ENCODE data around the gene FGFRL1.

The FGFRL1 gene

GRCh38 chr4:985123-985830 is 26.1 kb upstream of the FGFRL1 start:
- TF ChIP-seq CTCF (IDR thresholded peaks at IDR 0.05; ENCODE audit: low read depth, low read length), result no peak
- peak overlapping the region; percentile 2 for H3K4me3 ChIP-seq (ENCODE audit: low read depth, low read length)
- in situ Hi-C loops (cut with HindIII; ENCODE audit: low sequenced_read_pairs), result no loop called here
- no peak for DNase-seq (ENCODE audit: low read depth, low spot score)

- in situ Hi-C loops (cut with HindIII; ENCODE audit: low sequenced_read_pairs), result no loop called here
- TF ChIP-seq CTCF (IDR thresholded peaks at IDR 0.05; ENCODE audit: low read depth, low read length), result no peak
- DNase-seq (ENCODE audit: low read depth, low spot score), result no peak
- H3K4me3 ChIP-seq (ENCODE audit: low read depth, low read length), result peak overlapping the region; percentile 58
Measured at GRCh38 chr4:986428-986878, 25.0 kb upstream of the FGFRL1 start.

- peak; percentile 49 for TF ChIP-seq CTCF (IDR thresholded peaks at IDR 0.05; ENCODE audit: low read depth, low read length)
- peak; percentile 54 for DNase-seq (ENCODE audit: low read depth, low spot score)
- in situ Hi-C loops (cut with HindIII; ENCODE audit: low sequenced_read_pairs), result no loop called here
- peak within 1 kb of the TSS; percentile 58 for H3K4me3 ChIP-seq (ENCODE audit: low read depth, low read length)
Measured at GRCh38 chr4:986879-987623, 24.4 kb upstream of the FGFRL1 start, which contains the start of gene IDUA. IDUA (plus strand) TSS chr4:987044; CDS start chr4:987085, 41 bp downstream.

- TF ChIP-seq CTCF (IDR thresholded peaks at IDR 0.05; ENCODE audit: low read depth, low read length), result no peak
- in situ Hi-C loops (cut with HindIII; ENCODE audit: low sequenced_read_pairs), result no loop called here
- peak overlapping the region; percentile 58 for H3K4me3 ChIP-seq (ENCODE audit: low read depth, low read length)
- DNase-seq (ENCODE audit: low read depth, low spot score), result no peak
Measured at GRCh38 chr4:987624-988513, 23.6 kb upstream of the FGFRL1 start.

GRCh38 chr4:988726-989721 is 22.4 kb upstream of the FGFRL1 start:
- no peak overlapping the region for H3K4me3 ChIP-seq (ENCODE audit: low read depth, low read length)
- no peak for DNase-seq (ENCODE audit: low read depth, low spot score)
- no peak for TF ChIP-seq CTCF (IDR thresholded peaks at IDR 0.05; ENCODE audit: low read depth, low read length)
- in situ Hi-C loops (cut with HindIII; ENCODE audit: low sequenced_read_pairs), result no loop called here

Measured in astrocyte of the spinal cord (primary cell).